ENCODE data around the gene EEF1AKMT4. TPM values are rescaled to one million over a fixed set of nuclear protein-coding genes. Genes with fewer than 3 reads are reported as not detected.
"Not testable (repeated sequence)": the region's sequence is repeated elsewhere in the genome, so short reads cannot be mapped to it uniquely, and the experiment has no call there.

Gene EEF1AKMT4
- total RNA-seq, 4 donors from 2014 or later, result 1.7 to 9.8 (median 5.7) TPM

DNA sequence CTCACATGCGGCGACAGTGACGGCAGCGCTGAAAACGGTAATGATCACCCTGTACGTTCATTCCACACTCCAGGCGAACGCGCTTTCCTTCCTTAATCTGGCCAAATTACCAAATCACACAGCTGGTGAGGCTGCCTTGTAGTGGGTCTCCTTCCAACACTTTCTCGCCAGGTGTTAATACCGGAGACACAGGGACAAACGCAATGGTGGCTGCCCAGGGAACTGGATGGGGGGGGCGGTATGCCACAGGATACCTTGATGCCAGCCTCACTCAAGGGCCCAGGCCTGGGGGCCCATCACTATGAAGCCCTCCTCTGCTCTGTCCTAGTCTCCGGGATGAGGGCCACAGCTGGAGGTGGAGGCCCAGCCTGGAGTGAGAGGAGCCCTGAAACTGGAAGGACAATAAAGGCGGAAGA, 13.3 kb downstream of the EEF1AKMT4 start:
- Histone ChIP-seq H3K4me3 (no peak overlapping the region), H3K27ac (no peak overlapping the region), H3K27me3 (peaks cover 3 to 36% of the 10 kb centered on the region in 2 donors), H3K9me3 (no peaks in the 10 kb centered on the region), H3K36me3 (no peaks in the 10 kb centered on the region), H3K4me1 (peaks cover 0 to 30% (median 14%) of the 10 kb centered on the region in 4 donors)
- TF ChIP-seq, protein P1, sequence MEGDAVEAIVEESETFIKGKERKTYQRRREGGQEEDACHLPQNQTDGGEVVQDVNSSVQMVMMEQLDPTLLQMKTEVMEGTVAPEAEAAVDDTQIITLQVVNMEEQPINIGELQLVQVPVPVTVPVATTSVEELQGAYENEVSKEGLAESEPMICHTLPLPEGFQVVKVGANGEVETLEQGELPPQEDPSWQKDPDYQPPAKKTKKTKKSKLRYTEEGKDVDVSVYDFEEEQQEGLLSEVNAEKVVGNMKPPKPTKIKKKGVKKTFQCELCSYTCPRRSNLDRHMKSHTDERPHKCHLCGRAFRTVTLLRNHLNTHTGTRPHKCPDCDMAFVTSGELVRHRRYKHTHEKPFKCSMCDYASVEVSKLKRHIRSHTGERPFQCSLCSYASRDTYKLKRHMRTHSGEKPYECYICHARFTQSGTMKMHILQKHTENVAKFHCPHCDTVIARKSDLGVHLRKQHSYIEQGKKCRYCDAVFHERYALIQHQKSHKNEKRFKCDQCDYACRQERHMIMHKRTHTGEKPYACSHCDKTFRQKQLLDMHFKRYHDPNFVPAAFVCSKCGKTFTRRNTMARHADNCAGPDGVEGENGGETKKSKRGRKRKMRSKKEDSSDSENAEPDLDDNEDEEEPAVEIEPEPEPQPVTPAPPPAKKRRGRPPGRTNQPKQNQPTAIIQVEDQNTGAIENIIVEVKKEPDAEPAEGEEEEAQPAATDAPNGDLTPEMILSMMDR (IDR thresholded peaks at IDR 0.05), result no peak
- no peak for TF ChIP-seq POLR2A (IDR thresholded peaks at IDR 0.05)
- no peak for DNase-seq

DNA sequence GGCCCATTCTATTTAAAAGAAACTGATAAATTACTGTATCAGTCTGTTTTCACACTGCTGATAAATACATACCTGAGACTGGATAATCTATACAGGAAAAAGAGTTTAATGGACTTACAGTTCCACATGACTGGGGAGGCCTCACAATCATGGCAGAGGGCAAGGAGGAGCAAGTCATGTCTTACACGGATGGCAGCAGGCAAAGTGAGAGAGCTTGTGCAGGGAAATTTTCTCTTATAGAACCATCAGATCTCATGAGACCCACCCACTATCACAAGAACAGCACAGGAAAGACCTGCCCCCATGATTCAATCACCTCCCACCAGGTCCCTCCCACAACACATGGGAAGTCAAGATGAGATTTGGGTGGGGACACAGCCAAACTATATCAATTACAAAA, 17.8 kb downstream of the EEF1AKMT4 start:
- DNase-seq, H3K4me3 ChIP-seq, H3K27ac ChIP-seq, H3K4me1 ChIP-seq, H3K36me3 ChIP-seq, H3K9me3 ChIP-seq: not testable (repeated sequence)
- peaks cover 0 to 11% of the 10 kb centered on the region in 2 donors for H3K27me3 ChIP-seq

DNA sequence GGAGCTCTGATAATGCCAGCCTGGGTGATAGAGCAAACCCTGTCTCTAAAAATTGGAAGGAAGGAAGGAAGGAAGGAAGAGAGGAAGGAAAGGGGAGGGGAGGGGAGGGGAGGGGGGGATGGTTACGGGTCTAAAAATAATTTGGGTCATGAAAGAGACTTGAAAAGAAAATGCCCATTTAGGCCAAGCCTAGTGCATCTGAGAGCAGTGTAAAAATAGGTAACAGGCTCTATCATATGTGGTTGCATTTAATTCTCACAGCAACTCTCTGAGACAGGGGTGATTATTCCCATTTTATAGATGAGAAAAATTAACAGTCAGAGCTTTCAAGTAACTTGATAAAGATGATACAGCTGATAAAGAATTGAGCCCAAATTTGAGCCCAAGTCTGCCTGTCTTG, 22.8 kb downstream of the EEF1AKMT4 start:
- DNase-seq, result no peak
- Histone ChIP-seq H3K4me3 (no peak overlapping the region), H3K36me3 (no peaks in the 10 kb centered on the region), H3K9me3 (no peaks in the 10 kb centered on the region), H3K4me1 (no peaks in the 10 kb centered on the region), H3K27me3 (peaks cover 0 to 14% of the 10 kb centered on the region in 2 donors), H3K27ac (no peak overlapping the region)
- TF ChIP-seq POLR2A (IDR thresholded peaks at IDR 0.05), result no peak
- TF ChIP-seq, protein P1 (IDR thresholded peaks at IDR 0.05), result no peak

DNA sequence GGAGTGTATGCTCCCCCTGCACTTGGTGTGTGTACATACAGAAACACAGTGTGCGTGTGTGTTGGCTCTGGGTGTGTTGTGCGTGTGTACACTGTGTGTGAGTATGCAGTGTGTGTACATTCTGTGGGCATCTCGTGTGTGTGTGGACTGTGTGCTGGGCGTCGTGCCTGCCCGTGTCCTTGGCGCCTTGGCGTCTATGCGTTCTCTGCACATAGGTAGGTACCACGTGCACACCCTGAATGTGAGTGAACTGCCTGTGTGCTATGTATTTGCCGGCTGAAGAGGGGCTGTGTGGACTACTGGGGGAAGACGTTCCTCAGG, 25.9 kb downstream of the EEF1AKMT4 start:
- TF ChIP-seq POLR2A (IDR thresholded peaks at IDR 0.05), result no peak
- TF ChIP-seq, protein P1 (IDR thresholded peaks at IDR 0.05), result no peak
- no peak overlapping the region for H3K27ac ChIP-seq
- H3K4me3 ChIP-seq, result no peak overlapping the region
- no peaks in the 10 kb centered on the region for H3K4me1 ChIP-seq
- H3K27me3 ChIP-seq, result peaks cover 0 to 14% of the 10 kb centered on the region in 2 donors
- H3K36me3 ChIP-seq, result no peaks in the 10 kb centered on the region
- no peaks in the 10 kb centered on the region for H3K9me3 ChIP-seq
- DNase-seq, result no peak

DNA sequence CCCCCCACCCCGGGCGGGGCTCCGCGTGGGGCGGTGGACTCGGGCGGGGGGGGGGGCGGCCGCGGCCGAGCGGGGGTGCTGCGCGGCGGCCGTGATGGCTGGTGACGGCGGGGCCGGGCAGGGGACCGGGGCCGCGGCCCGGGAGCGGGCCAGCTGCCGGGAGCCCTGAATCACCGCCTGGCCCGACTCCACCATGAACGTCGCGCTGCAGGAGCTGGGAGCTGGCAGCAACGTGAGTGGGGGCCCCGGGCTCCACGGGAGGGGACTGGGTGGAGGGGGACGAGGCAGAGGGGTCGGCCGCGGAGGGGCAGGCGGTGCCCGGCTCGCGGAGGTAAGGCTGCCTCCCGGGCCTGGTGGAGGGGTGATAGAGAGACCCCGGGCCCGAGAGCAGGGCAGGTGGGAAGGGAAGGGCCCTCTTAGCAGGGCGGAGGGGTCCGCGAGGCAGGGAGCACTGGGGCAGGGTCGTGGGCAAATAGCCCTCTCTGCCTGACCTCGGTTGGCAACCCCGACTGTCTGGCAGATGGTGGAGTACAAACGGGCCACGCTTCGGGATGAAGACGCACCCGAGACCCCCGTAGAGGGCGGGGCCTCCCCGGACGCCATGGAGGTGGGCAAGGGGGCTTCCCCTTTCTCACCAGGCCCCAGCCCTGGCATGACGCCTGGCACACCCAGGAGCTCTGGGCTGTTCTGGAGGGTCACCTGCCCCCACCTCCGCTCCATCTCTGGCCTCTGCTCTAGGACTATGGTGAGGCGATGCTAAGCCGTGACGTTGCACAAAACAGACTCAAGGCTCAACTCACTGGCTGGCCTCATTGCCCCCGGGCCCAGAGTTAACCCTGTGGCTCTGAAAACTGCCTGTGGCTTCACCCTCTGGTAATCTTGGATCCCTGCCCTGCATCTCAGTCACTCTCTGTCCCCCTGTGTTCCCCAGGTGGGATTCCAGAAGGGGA, 26.8 kb downstream of the EEF1AKMT4 start, which contains the start of gene ECE2:
TSS of gene ECE2 (plus strand) at position 62 of the 950 bp plus-strand sequence. CDS start at position 194, 132 bp downstream.
- Histone ChIP-seq H3K27ac (no peak within 1 kb of the TSS), H3K4me1 (no peaks in the 10 kb centered on the region), H3K36me3 (no peaks in the 10 kb centered on the region), H3K9me3 (no peaks in the 10 kb centered on the region), H3K4me3 (no peak within 1 kb of the TSS), H3K27me3 (peaks cover 0 to 14% of the 10 kb centered on the region in 2 donors)
- DNase-seq, result no peak
- TF ChIP-seq POLR2A (IDR thresholded peaks at IDR 0.05), result no peak
- TF ChIP-seq, protein P1 (IDR thresholded peaks at IDR 0.05), result no peak

DNA sequence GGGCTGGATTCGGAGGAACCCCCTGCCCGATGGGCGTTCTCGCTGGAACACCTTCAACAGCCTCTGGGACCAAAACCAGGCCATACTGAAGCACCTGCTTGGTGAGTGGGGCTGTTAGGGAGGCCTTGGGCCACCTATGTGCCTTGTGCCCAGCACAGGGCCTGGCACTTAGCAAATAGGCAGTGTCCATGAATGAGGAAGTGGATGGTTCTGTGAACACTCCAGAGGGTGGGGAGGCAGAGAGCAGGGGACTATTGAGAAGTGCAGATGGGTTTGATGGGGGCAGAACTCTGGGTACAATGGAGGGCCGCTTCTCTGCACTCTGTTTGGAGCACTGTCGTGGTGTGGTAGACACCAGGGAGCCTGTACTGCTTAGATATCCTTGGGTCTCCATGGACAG, 27.9 kb downstream of the EEF1AKMT4 start:
- TF ChIP-seq POLR2A (IDR thresholded peaks at IDR 0.05), result no peak
- TF ChIP-seq, protein P1 (IDR thresholded peaks at IDR 0.05), result no peak
- H3K9me3 ChIP-seq, result no peaks in the 10 kb centered on the region
- no peak for DNase-seq
- peaks cover 0 to 14% of the 10 kb centered on the region in 2 donors for H3K27me3 ChIP-seq
- H3K27ac ChIP-seq, result no peak overlapping the region
- H3K36me3 ChIP-seq, result no peaks in the 10 kb centered on the region
- H3K4me3 ChIP-seq, result no peak overlapping the region
- no peaks in the 10 kb centered on the region for H3K4me1 ChIP-seq
